GM12878 (cell line): ENCODE results near the gene ZNF385C. TPM values are rescaled to one million over a fixed set of nuclear protein-coding genes. Genes with fewer than 3 reads are reported as not detected.
A peak's percentile ranks its signal among the peaks of the same experiment; 100 is the strongest.

Experiments used
- ATAC-seq: fragments of 200-7000 bp; cut with Tn5 transposase; 3 replicates; pipeline ENCODE4 v1.9.1; 2020; ENCODE audit warnings: mild to moderate bottlenecking, moderate library complexity
- BruUV-seq: library from RNA; stranded (reverse); fragments of 400-500 nt; replicated peaks from 2 replicates; lab custom pipeline; 2021; lab: Mats Ljungman, UMichigan
- CTCF ChIA-PET: fragments of 300-600 bp; sonication (Branson Sonifier 250); formaldehyde crosslinking; extraction: SDS; loops from one replicate; lab custom pipeline; 2021; ENCODE audit warnings: inconsistent platforms; lab: Yijun Ruan, JAX
- POLR2A ChIA-PET: fragments of 350-600 bp; formaldehyde crosslinking; extraction: SDS; loops from one replicate; lab custom pipeline; 2021; ENCODE audit warnings: inconsistent platforms; lab: Charles Lee
- RAD21 ChIA-PET: fragments of 300-600 bp; sonication (Branson Sonifier 250); formaldehyde crosslinking; loops from one replicate; lab custom pipeline; 2023; ENCODE audit warnings: antibody characterized with exemption; ENCODE audit not compliant: unreplicated experiment; lab: Charles Lee
- SMC1A ChIA-PET: fragments of 300-600 bp; sonication (Branson Sonifier 250); formaldehyde crosslinking; loops from one replicate; lab custom pipeline; 2023; ENCODE audit not compliant: unreplicated experiment, uncharacterized antibody; lab: Charles Lee
- DNase-seq: peaks from one replicate; pipeline ENCODE4 v3.0.0-alpha.2; 2011; ENCODE audit warnings: low read depth, low spot score
- FAIRE-seq: peaks from 3 replicates; lab custom pipeline; 2011; peaks lifted over from hg19 to GRCh38; lab: Jason Lieb, UNC
- H2AFZ ChIP-seq: 2 replicates; pipeline ENCODE4 v1.6.0; 2011; ENCODE audit warnings: low read depth, low read length, control low read depth; ENCODE audit not compliant: control insufficient read depth
- H3K27ac ChIP-seq: 2 replicates; pipeline ENCODE4 v1.5.1; 2011; ENCODE audit warnings: control low read depth; ENCODE audit not compliant: control insufficient read depth, insufficient read depth
- H3K27me3 ChIP-seq, 2 experiments: replicated peaks in 1 of 2; 2 replicates each; pipeline versions ENCODE4 v1.6.0 to v1.6.1; 2011; ENCODE audit warnings: low read length in 1 of 2; ENCODE audit not compliant: control insufficient read depth in 2 of 2, insufficient read depth in 2 of 2
- H3K36me3 ChIP-seq, 2 experiments: 2 replicates each; pipeline ENCODE4 v1.5.1; 2011; ENCODE audit warnings: low read length in 1 of 2; ENCODE audit not compliant: control insufficient read depth in 2 of 2, insufficient read depth in 2 of 2
- H3K4me1 ChIP-seq: 2 replicates; pipeline ENCODE4 v1.6.1; 2011; ENCODE audit warnings: mild to moderate bottlenecking, low read length, moderate library complexity, mixed read lengths; ENCODE audit not compliant: control insufficient read depth, insufficient read depth
- H3K4me2 ChIP-seq: 2 replicates; pipeline ENCODE4 v1.6.0; 2011; ENCODE audit warnings: control low read depth; ENCODE audit not compliant: control insufficient read depth, insufficient read depth
- H3K4me3 ChIP-seq: fragments of 200-600 bp; sonication (generic); 2 replicates; pipeline ENCODE4 v1.5.1; 2016
- H3K79me2 ChIP-seq: 2 replicates; pipeline ENCODE4 v1.6.0; 2011; ENCODE audit warnings: low read length; ENCODE audit not compliant: control insufficient read depth, insufficient read depth
- H3K9ac ChIP-seq: 2 replicates; pipeline ENCODE4 v1.8.0; 2011; ENCODE audit warnings: low read length, control low read depth, mixed read lengths; ENCODE audit not compliant: control insufficient read depth, insufficient read depth
- H3K9me3 ChIP-seq: replicated peaks from 3 replicates; pipeline ENCODE4 v1.5.1; 2011; ENCODE audit warnings: mild to moderate bottlenecking, low read length; ENCODE audit not compliant: control insufficient read depth, insufficient read depth
- H4K20me1 ChIP-seq: 2 replicates; pipeline ENCODE4 v1.6.0; 2011; ENCODE audit not compliant: control insufficient read depth, insufficient read depth
- BCL11A ChIP-seq: IDR thresholded peaks from 2 replicates; pipeline ENCODE4 v1.6.1; 2011; ENCODE audit warnings: low read depth, low read length
- CEBPZ ChIP-seq: fragments of 150-350 bp; IDR thresholded peaks from 2 replicates; pipeline ENCODE4 v1.6.1; 2016; ENCODE audit warnings: low read depth, low read length
- IRF3 ChIP-seq: fragments of 450-650 bp; IDR thresholded peaks from 2 replicates; pipeline ENCODE4 v1.6.1; 2014; ENCODE audit warnings: mild to moderate bottlenecking
- IRF4 ChIP-seq: IDR thresholded peaks from 2 replicates; pipeline ENCODE4 v1.6.1; 2011; ENCODE audit warnings: low read depth, low read length
- MXI1 ChIP-seq: fragments of 150-350 bp; IDR thresholded peaks from 2 replicates; pipeline ENCODE4 v1.6.1; 2011; ENCODE audit warnings: low read depth, mild to moderate bottlenecking, inconsistent platforms, low read length, improper control_type of control experiment
- MYB ChIP-seq: fragments of 150-350 bp; IDR thresholded peaks from 2 replicates; pipeline ENCODE4 v1.6.1; 2014; ENCODE audit warnings: mild to moderate bottlenecking, low read depth, low read length, borderline replicate concordance
- NR2C2 ChIP-seq: IDR thresholded peaks from 2 replicates; pipeline ENCODE4 v1.6.1; 2011; ENCODE audit warnings: borderline replicate concordance, low read depth; ENCODE audit not compliant: control insufficient read depth, insufficient read length
- PAX5 ChIP-seq: IDR thresholded peaks from 2 replicates; pipeline ENCODE4 v1.6.1; 2011; ENCODE audit warnings: low read depth, low read length, borderline replicate concordance
- PML ChIP-seq: IDR thresholded peaks from 2 replicates; pipeline ENCODE4 v1.6.1; 2012; ENCODE audit warnings: low read length, inconsistent platforms
- POLR2AphosphoS2 ChIP-seq: IDR thresholded peaks from 2 replicates; pipeline ENCODE4 v1.6.1; 2011; ENCODE audit warnings: low read depth, mild to moderate bottlenecking, low read length, improper control_type of control experiment, moderate library complexity
- POLR2AphosphoS5 ChIP-seq: IDR thresholded peaks from 2 replicates; pipeline ENCODE4 v1.6.1; 2011; ENCODE audit warnings: mild to moderate bottlenecking, low read length, inconsistent platforms
- RBBP5 ChIP-seq: fragments of 200-600 bp; sonication (generic); conservative IDR thresholded peaks from 2 replicates; pipeline ENCODE4 v1.6.1; 2016
- RCOR1 ChIP-seq: conservative IDR thresholded peaks from 2 replicates; pipeline ENCODE4 v1.6.1; 2012; ENCODE audit warnings: low read depth, low read length, improper control_type of control experiment
- REST ChIP-seq: IDR thresholded peaks from 2 replicates; pipeline ENCODE4 v1.6.1; 2012; ENCODE audit warnings: mild to moderate bottlenecking, low read depth, low read length
- SMC3 ChIP-seq: IDR thresholded peaks from 2 replicates; pipeline ENCODE4 v1.6.1; 2011; ENCODE audit warnings: low read length, improper control_type of control experiment, borderline replicate concordance
- STAT3 ChIP-seq: IDR thresholded peaks from 2 replicates; pipeline ENCODE4 v1.6.1; 2011; ENCODE audit warnings: low read depth, low read length, improper control_type of control experiment
- TAF1 ChIP-seq: IDR thresholded peaks from 2 replicates; pipeline ENCODE4 v1.6.1; 2011; ENCODE audit warnings: mild to moderate bottlenecking, low read depth, low read length, borderline replicate concordance
- TARDBP ChIP-seq: IDR thresholded peaks from 2 replicates; pipeline ENCODE4 v1.6.1; 2016; ENCODE audit warnings: borderline replicate concordance
- WRNIP1 ChIP-seq: IDR thresholded peaks from 2 replicates; pipeline ENCODE4 v1.6.1; 2011; ENCODE audit warnings: low read depth, low read length, improper control_type of control experiment, borderline replicate concordance
- WGBS: methylation state at CpG from one replicate; pipeline ENCODE4 v1.1.6; 2016; ENCODE audit warnings: low lambda C conversion rate; ENCODE audit not compliant: insufficient replicate concordance, insufficient coverage; ENCODE audit errors: missing lambda C conversion rate; 5-methylcytosine and 5-hydroxymethylcytosine counted together
- in situ Hi-C: fragments of 300-500 bp; cut with MboI; formaldehyde crosslinking; loops from 9 replicates; pipeline ENCODE4 v1.14.3; 2018; ENCODE audit warnings: mixed read lengths
- intact Hi-C: fragments of 100-400 bp; cut with micrococcal nuclease; formaldehyde crosslinking; loops from one replicate; pipeline ENCODE4 v1.14.2; 2022; ENCODE audit not compliant: unreplicated experiment
- polyA plus RNA-seq, 11 experiments: library from polyadenylated mRNA; depleted of rRNA in 4 of 11; unstranded in 6 of 11; stranded (reverse) in 5 of 11; fragments of >200 nt; fragmentation: Nextera tagmentation in 4 of 11; fragmentation: Illumina TruSeq in 1 of 11; extraction: Ambion mirVana in 4 of 11; extraction: Trizol in 1 of 11; gene quantifications; 1 replicate in 1 of 11; 2 replicates in 10 of 11; pipeline versions ENCODE4 v1.2.1 to v1.2.3, GENCODE V29; 2011 to 2016; ENCODE audit warnings: inconsistent platforms in 2 of 11, missing spikeins in 2 of 11, low read depth in 1 of 11
- total RNA-seq, 4 experiments: library from RNA; depleted of rRNA in 3 of 4; stranded (reverse); fragments of >200 nt in 3 of 4; fragmentation: Illumina TruSeq in 1 of 4; extraction: Trizol in 1 of 4; gene quantifications; 2 replicates each; pipeline versions ENCODE4 v1.2.1 to v1.2.3, GENCODE V29; 2013 to 2021

The ZNF385C gene
- total and polyA plus RNA-seq, 10 of the 15 experiments (the other 5 are each of a cell fraction or from before 2014, with no cell fraction given) = 0.06 to 0.20 (median 0.07) TPM; not detected in 5

- WGBS = 68% methylated on average over 2 of the region's 2 CpGs
- Histone ChIP-seq H3K9me3 (no peaks in the 10 kb centered on the region), H3K27ac (peak overlapping the region; percentile 29), H3K4me1 (peaks cover 28% of the 10 kb centered on the region), H3K4me2 (peak overlapping the region; percentile 61; the same call in 1 of the 2 replicates), H3K9ac (no peak overlapping the region), H3K27me3 (no peaks in the 10 kb centered on the region), H3K4me3 (no peak overlapping the region; the same call in 1 of the 2 replicates), H3K36me3 (peaks cover 32 to 52% of the 10 kb centered on the region in 2 experiments), H4K20me1 (no peaks in the 10 kb centered on the region), H2AFZ (no peak overlapping the region), H3K79me2 (peaks cover 1% of the 10 kb centered on the region)
- CTCF ChIA-PET = interaction anchor here (0.7 to 1.5 kb wide), 3 partner anchors 27 to 115 kb away, joined by 3 to 4 read pairs (median 3); partner anchors contain the start of gene DHX58
- no peak for FAIRE-seq
- no TSS peak for BruUV-seq
- RAD21 ChIA-PET = interaction anchor here (0.6 kb wide), 1 partner anchor 128 kb away, joined by 4 read pairs; no protein-coding TSS in a partner anchor
- intact Hi-C loops (no loop called here), in situ Hi-C loops (no loop called here)
- POLR2A ChIA-PET = interaction anchor here (1.1 kb wide), 1 partner anchor 21 kb away, joined by 3 read pairs; the partner anchor contains the start of gene DNAJC7
- ATAC-seq = peak; percentile 30; the same call in 2 of the 3 replicates
- DNase-seq = no peak
- SMC1A ChIA-PET = interaction anchor here (0.8 to 1.3 kb wide), 2 partner anchors 19 kb away, joined by 3 read pairs; no protein-coding TSS in a partner anchor
- TF ChIP-seq RCOR1 = no peak
- TF ChIP-seq RBBP5 = no peak
- TF ChIP-seq REST = no peak
- no peak for TF ChIP-seq MYB
- TF ChIP-seq BCL11A = no peak
- TF ChIP-seq PML = no peak
- TF ChIP-seq IRF3 = no peak
- TF ChIP-seq NR2C2 = no peak
- TF ChIP-seq IRF4 = no peak
- TF ChIP-seq MXI1 = no peak
- no peak for TF ChIP-seq TARDBP
- no peak for TF ChIP-seq WRNIP1
- no peak for TF ChIP-seq PAX5
- no peak for TF ChIP-seq SMC3
- no peak for TF ChIP-seq POLR2AphosphoS5
- TF ChIP-seq CEBPZ = no peak
- no peak for TF ChIP-seq POLR2AphosphoS2
- TF ChIP-seq STAT3 = no peak
- TF ChIP-seq TAF1 = no peak
These were observed 101.5 kb downstream of the ZNF385C start for GRCh38 chr17:41996855-41997164.
